Sigmoid colon (tissue), 7 donors: ENCODE results near the gene SAMM50. TPM values are rescaled to one million over a fixed set of nuclear protein-coding genes. Genes with fewer than 3 reads are reported as not detected.

Source experiments
- DNase-seq: peaks from one replicate; pipeline ENCODE4 v3.0.0-alpha.2; 2019
- H3K27ac ChIP-seq, 4 donors: fragments of 200-600 bp; sonication (generic); one replicate each; pipeline ENCODE4 v1.5.1; 2016 to 2019; ENCODE audit warnings: mild to moderate bottlenecking in 1 of 4
- H3K27me3 ChIP-seq, 3 donors: fragments of 200-600 bp; sonication (generic); one replicate each; pipeline ENCODE4 v1.5.1; 2019; ENCODE audit warnings: mild to moderate bottlenecking in 1 of 3
- H3K36me3 ChIP-seq, 4 donors: fragments of 200-600 bp; sonication (generic); one replicate each; pipeline ENCODE4 v1.5.1; 2016 to 2019
- H3K4me1 ChIP-seq, 4 donors: fragments of 200-600 bp; sonication (generic); one replicate each; pipeline ENCODE4 v1.5.1; 2017 to 2019
- H3K4me3 ChIP-seq, 4 donors: fragments of 200-600 bp; sonication (generic); one replicate each; pipeline ENCODE4 v1.5.1; 2017 to 2019; ENCODE audit warnings: mild to moderate bottlenecking in 2 of 4, moderate library complexity in 1 of 4
- H3K9me3 ChIP-seq, 4 donors: fragments of 200-600 bp in 3 of 4; sonication (generic) in 3 of 4; one replicate each; pipeline versions ENCODE4 v1.5.1 to v1.6.1; 2013 to 2019
- CTCF ChIP-seq, 4 experiments: fragments of 450-650 bp in 3 of 4; fragments of 200-600 bp in 1 of 4; IDR thresholded peaks; one replicate each; pipeline ENCODE4 v1.5.1; 2016 to 2019; ENCODE audit warnings: antibody characterized with exemption in 4 of 4, mild to moderate bottlenecking in 3 of 4, moderate library complexity in 2 of 4
- EP300 ChIP-seq, 4 donors: sonication (generic); formaldehyde crosslinking; IDR thresholded peaks; one replicate each; pipeline ENCODE4 v1.6.1; 2017; ENCODE audit warnings: antibody characterized with exemption in 4 of 4
- POLR2A ChIP-seq, 2 donors: fragments of 450-650 bp; IDR thresholded peaks; one replicate each; pipeline ENCODE4 v1.6.1; 2016; ENCODE audit warnings: antibody characterized with exemption in 2 of 2, mild to moderate bottlenecking in 2 of 2, moderate library complexity in 2 of 2
- POLR2AphosphoS5 ChIP-seq, 4 donors: sonication (generic); formaldehyde crosslinking; IDR thresholded peaks; one replicate each; pipeline ENCODE4 v1.6.1; 2017; ENCODE audit warnings: antibody characterized with exemption in 4 of 4
- WGBS, 2 donors: extraction: QIAGEN DNeasy Blood & Tissue Kit; methylation state at CpG; one replicate each; pipeline ENCODE4 v1.1.7; 2013; 5-methylcytosine and 5-hydroxymethylcytosine counted together
- intact Hi-C: fragments of 100-400 bp; cut with DNase I; formaldehyde crosslinking; loops from one replicate; pipeline ENCODE4 v1.15.1; 2023
- polyA plus RNA-seq, 3 donors: library from polyadenylated mRNA; stranded (reverse); fragments of 200-250 nt; gene quantifications; one replicate each; pipeline ENCODE4 v1.2.3, GENCODE V29; 2013
- total RNA-seq, 4 donors: library from RNA; depleted of rRNA; stranded (reverse); fragments of >200 nt; gene quantifications; one replicate each; pipeline ENCODE4 v1.1.0, GENCODE V29; 2016
- donor health status: healthy with polysubstance abuse.
- donor health status: Bipolar disorder and iron deficiency.
- donor health status: healthy.

The SAMM50 gene
- total and polyA plus RNA-seq, 7 donors = 21.3 to 46.5 (median 33.0) TPM

- Histone ChIP-seq H3K27me3 (no peaks in the 10 kb centered on the region), H3K4me1 (no peaks in the 10 kb centered on the region), H3K9me3 (no peaks in the 10 kb centered on the region), H3K4me3 (no peak overlapping the region), H3K27ac (no peak overlapping the region), H3K36me3 (peaks cover 24 to 99% (median 64%) of the 10 kb centered on the region in 4 donors)
- intact Hi-C loops = no loop called here
- TF ChIP-seq POLR2AphosphoS5 (IDR thresholded peaks at IDR 0.05) (no peak), EP300 (IDR thresholded peaks at IDR 0.05) (no peak), CTCF (IDR thresholded peaks at IDR 0.05) (no peak), POLR2A (IDR thresholded peaks at IDR 0.05) (no peak)
- DNase-seq = peak; percentile 30
- 92 to 97% methylated on average over 19 of the region's 19 CpGs for WGBS, 2 donors
Observed at GRCh38 chr22:43974028-43974545, 18.8 kb downstream of the SAMM50 start.

GRCh38 chr22:43975041-43975440, 19.8 kb downstream of the SAMM50 start:
- Histone ChIP-seq H3K27ac (no peak overlapping the region), H3K9me3 (no peaks in the 10 kb centered on the region), H3K27me3 (no peaks in the 10 kb centered on the region), H3K4me1 (no peaks in the 10 kb centered on the region), H3K4me3 (no peak overlapping the region), H3K36me3 (peaks cover 32 to 99% (median 66%) of the 10 kb centered on the region in 4 donors)
- DNase-seq = peak; percentile 29
- 69 to 97% methylated on average over 4 of the region's 4 CpGs for WGBS, 2 donors
- intact Hi-C loops = no loop called here
- no peak for TF ChIP-seq EP300 (IDR thresholded peaks at IDR 0.05)
- no peak for TF ChIP-seq CTCF (IDR thresholded peaks at IDR 0.05)
- TF ChIP-seq POLR2A (IDR thresholded peaks at IDR 0.05) = no peak
- no peak for TF ChIP-seq POLR2AphosphoS5 (IDR thresholded peaks at IDR 0.05)

- Histone ChIP-seq H3K9me3 (no peaks in the 10 kb centered on the region), H3K27me3 (no peaks in the 10 kb centered on the region), H3K27ac (no peak overlapping the region), H3K4me3 (no peak overlapping the region), H3K4me1 (no peaks in the 10 kb centered on the region), H3K36me3 (peaks cover 43 to 100% (median 75%) of the 10 kb centered on the region in 4 donors)
- intact Hi-C loops = no loop called here
- WGBS, 2 donors = 89 to 94% methylated on average over 19 of the region's 19 CpGs
- peak; percentile 48 for DNase-seq
- TF ChIP-seq CTCF (IDR thresholded peaks at IDR 0.05) = no peak
- no peak for TF ChIP-seq POLR2AphosphoS5 (IDR thresholded peaks at IDR 0.05)
- no peak for TF ChIP-seq EP300 (IDR thresholded peaks at IDR 0.05)
- TF ChIP-seq POLR2A (IDR thresholded peaks at IDR 0.05) = no peak
Observed at GRCh38 chr22:43976861-43977795, 21.9 kb downstream of the SAMM50 start.

GRCh38 chr22:43978558-43978957, 23.3 kb downstream of the SAMM50 start:
- intact Hi-C loops = no loop called here
- no peak overlapping the region for H3K4me3 ChIP-seq
- H3K36me3 ChIP-seq = peaks cover 33 to 100% (median 65%) of the 10 kb centered on the region in 4 donors
- DNase-seq = peak; percentile 29
- H3K27me3 ChIP-seq = no peaks in the 10 kb centered on the region
- no peaks in the 10 kb centered on the region for H3K4me1 ChIP-seq
- TF ChIP-seq POLR2A (IDR thresholded peaks at IDR 0.05) (no peak), CTCF (IDR thresholded peaks at IDR 0.05) (no peak), POLR2AphosphoS5 (IDR thresholded peaks at IDR 0.05) (no peak), EP300 (IDR thresholded peaks at IDR 0.05) (no peak)
- H3K27ac ChIP-seq = no peak overlapping the region
- no peaks in the 10 kb centered on the region for H3K9me3 ChIP-seq
- 97 to 98% methylated on average over 4 of the region's 4 CpGs for WGBS, 2 donors
